Measurements from ENCODE around the gene SHF.

DNA sequence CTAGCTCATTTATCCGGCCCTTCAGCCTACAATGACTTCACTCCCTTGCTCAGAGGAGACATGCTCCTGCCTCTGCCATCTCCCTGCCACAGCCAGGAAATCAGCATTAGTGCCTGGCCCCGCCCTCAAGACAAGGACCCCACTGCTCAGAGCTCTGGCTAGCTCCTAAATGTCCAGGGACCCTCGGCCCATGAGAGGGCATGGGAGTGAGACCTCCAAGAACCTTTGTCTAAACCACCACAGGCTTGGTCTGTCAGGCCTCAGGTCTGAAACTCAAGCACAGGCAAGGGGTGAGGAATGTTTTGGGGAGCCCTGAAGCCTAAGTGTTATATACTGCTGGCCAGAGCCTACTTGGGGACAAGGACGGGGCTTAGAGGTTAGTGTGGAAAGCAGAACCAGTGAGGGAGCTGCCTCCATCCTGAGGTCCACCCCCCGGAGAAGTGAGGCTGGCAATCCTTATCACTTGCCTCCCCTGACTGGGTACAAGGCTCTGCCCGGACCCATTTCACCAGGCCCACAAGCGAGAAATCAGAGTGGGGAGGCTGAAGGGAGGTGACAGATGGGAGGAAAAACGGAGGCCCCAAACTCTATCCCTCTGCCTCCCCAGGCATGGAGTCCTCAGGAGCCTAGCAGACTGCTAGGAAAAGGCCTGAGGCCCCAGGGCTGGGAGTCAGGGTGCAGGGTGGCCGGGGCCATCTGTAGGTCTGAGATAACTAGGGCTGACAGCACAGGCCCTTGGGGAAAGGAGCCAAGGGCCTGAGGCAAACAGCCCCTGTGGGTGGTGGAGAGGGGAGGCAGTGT, 18.8 kb downstream of the SHF start:
- TF ChIP-seq, protein P1, sequence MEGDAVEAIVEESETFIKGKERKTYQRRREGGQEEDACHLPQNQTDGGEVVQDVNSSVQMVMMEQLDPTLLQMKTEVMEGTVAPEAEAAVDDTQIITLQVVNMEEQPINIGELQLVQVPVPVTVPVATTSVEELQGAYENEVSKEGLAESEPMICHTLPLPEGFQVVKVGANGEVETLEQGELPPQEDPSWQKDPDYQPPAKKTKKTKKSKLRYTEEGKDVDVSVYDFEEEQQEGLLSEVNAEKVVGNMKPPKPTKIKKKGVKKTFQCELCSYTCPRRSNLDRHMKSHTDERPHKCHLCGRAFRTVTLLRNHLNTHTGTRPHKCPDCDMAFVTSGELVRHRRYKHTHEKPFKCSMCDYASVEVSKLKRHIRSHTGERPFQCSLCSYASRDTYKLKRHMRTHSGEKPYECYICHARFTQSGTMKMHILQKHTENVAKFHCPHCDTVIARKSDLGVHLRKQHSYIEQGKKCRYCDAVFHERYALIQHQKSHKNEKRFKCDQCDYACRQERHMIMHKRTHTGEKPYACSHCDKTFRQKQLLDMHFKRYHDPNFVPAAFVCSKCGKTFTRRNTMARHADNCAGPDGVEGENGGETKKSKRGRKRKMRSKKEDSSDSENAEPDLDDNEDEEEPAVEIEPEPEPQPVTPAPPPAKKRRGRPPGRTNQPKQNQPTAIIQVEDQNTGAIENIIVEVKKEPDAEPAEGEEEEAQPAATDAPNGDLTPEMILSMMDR (IDR thresholded peaks at IDR 0.05), result no peak
- TF ChIP-seq EP300 (IDR thresholded peaks at IDR 0.05), result no peak
